Endodermal cell (in vitro differentiated cells): ENCODE measurements around the gene RNF5. TPM values are rescaled to one million over a fixed set of nuclear protein-coding genes. Genes with fewer than 3 reads are reported as not detected.
"Not testable (repeated sequence)": the region's sequence is repeated elsewhere in the genome, so short reads cannot be mapped to it uniquely, and the experiment has no call there.

Experiments used
- DNase-seq: peaks from one replicate; pipeline ENCODE4 v3.0.0-alpha.2; 2017
- H3K27ac ChIP-seq: 2 replicates; pipeline ENCODE4 v1.5.1; 2013; ENCODE audit warnings: mild to moderate bottlenecking, low read depth, low read length, moderate library complexity
- H3K27me3 ChIP-seq: 2 replicates; pipeline ENCODE4 v1.6.1; 2013; ENCODE audit warnings: mild to moderate bottlenecking, low read length, moderate library complexity; ENCODE audit not compliant: insufficient read depth, control insufficient read depth, poor library complexity, severe bottlenecking
- H3K36me3 ChIP-seq: 2 replicates; pipeline ENCODE4 v1.7.0; 2013; ENCODE audit warnings: mild to moderate bottlenecking, low read length, moderate library complexity; ENCODE audit not compliant: control insufficient read depth, insufficient read depth
- H3K4me1 ChIP-seq: one replicate; pipeline ENCODE4 v1.7.0; 2013; ENCODE audit warnings: low read length; ENCODE audit not compliant: control insufficient read depth, insufficient read depth
- H3K4me3 ChIP-seq: 2 replicates; pipeline ENCODE4 v1.5.1; 2013; ENCODE audit warnings: mild to moderate bottlenecking, low read length, moderate library complexity
- H3K9ac ChIP-seq: 2 replicates; pipeline ENCODE4 v1.6.1; 2013; ENCODE audit warnings: mild to moderate bottlenecking, low read length, moderate library complexity; ENCODE audit not compliant: poor library complexity, severe bottlenecking; ENCODE audit errors: extremely low read depth
- H3K9me3 ChIP-seq: 2 replicates; pipeline ENCODE4 v1.6.1; 2013; ENCODE audit warnings: mild to moderate bottlenecking, low read length, moderate library complexity; ENCODE audit not compliant: control insufficient read depth
- H3K27ac Mint-ChIP-seq: 2 replicates; pipeline ENCODE4 v1.8.0; 2020; ENCODE audit warnings: mixed read lengths
- H3K27me3 Mint-ChIP-seq: 2 replicates; pipeline ENCODE4 v1.8.0; 2021; ENCODE audit warnings: mild to moderate bottlenecking, mixed read lengths; ENCODE audit not compliant: insufficient read depth
- H3K36me3 Mint-ChIP-seq: 2 replicates; pipeline ENCODE4 v1.8.0; 2020; ENCODE audit warnings: low read depth, mixed read lengths
- H3K4me1 Mint-ChIP-seq: 2 replicates; pipeline ENCODE4 v1.8.0; 2020; ENCODE audit warnings: mixed read lengths
- H3K4me3 Mint-ChIP-seq: 2 replicates; pipeline ENCODE4 v1.8.0; 2020; ENCODE audit warnings: mild to moderate bottlenecking, moderate library complexity, mixed read lengths
- H3K9me3 Mint-ChIP-seq: 2 replicates; pipeline ENCODE4 v1.8.0; 2020; ENCODE audit warnings: mild to moderate bottlenecking, mixed read lengths
- WGBS, 2 experiments: methylation state at CpG; one replicate each; pipeline versions ENCODE4 v1.1.5 to v1.1.7; 2013; ENCODE audit warnings: missing lambda C conversion rate in 2 of 2, mixed read lengths in 1 of 2; ENCODE audit not compliant: insufficient coverage in 1 of 2, insufficient read length in 1 of 2; 5-methylcytosine and 5-hydroxymethylcytosine counted together
- total RNA-seq, 2 donors: library from RNA; stranded (reverse); fragmentation: NEBNext Ultra II Directional in 1 of 2; extraction: Animal tissue kit (Norgen Biotek cat#: 25700) in 1 of 2; gene quantifications; 2 replicates in 1 of 2; 3 replicates in 1 of 2; pipeline ENCODE4 v1.2.1, GENCODE V29; 2021
- TF ChIP-seq, protein P1 (sequence below): fragments of 200-600 bp; sonication (generic); conservative IDR thresholded peaks from 2 replicates; pipeline ENCODE4 v1.5.0; 2021; ENCODE audit warnings: antibody characterized with exemption, mild to moderate bottlenecking

The RNF5 gene
- total RNA-seq, 2 donors from 2014 or later = 68.0 to 71.3 TPM

DNA sequence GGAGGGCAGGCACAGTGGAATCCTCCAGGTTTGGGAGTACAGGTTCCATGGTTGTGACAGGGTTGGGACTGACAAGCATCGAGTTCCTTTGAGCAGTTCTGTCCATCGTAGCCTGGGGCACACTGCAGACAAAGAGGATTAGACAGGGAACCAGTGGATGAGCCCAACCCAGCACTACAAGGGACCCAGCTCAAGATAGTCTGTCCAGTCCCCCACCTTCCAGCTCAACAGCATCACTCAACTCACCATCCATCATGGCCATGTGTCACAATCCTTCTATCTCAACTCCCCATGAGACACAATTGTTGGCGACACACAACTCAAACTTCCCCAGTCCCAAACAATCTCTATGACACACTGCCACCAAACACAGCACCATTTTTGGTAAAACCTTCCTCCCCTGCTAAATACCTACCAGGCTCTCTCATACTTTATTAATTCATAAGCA lies 26.1 kb downstream of the RNF5 start:
- peaks cover 45% of the 10 kb centered on the region for H3K27me3 Mint-ChIP-seq
- no peak for DNase-seq
- H3K4me1 Mint-ChIP-seq = no peaks in the 10 kb centered on the region
- no peaks in the 10 kb centered on the region for H3K4me1 ChIP-seq
- no peak overlapping the region for H3K9ac ChIP-seq
- peaks cover 3% of the 10 kb centered on the region for H3K27me3 ChIP-seq
- TF ChIP-seq, protein P1, sequence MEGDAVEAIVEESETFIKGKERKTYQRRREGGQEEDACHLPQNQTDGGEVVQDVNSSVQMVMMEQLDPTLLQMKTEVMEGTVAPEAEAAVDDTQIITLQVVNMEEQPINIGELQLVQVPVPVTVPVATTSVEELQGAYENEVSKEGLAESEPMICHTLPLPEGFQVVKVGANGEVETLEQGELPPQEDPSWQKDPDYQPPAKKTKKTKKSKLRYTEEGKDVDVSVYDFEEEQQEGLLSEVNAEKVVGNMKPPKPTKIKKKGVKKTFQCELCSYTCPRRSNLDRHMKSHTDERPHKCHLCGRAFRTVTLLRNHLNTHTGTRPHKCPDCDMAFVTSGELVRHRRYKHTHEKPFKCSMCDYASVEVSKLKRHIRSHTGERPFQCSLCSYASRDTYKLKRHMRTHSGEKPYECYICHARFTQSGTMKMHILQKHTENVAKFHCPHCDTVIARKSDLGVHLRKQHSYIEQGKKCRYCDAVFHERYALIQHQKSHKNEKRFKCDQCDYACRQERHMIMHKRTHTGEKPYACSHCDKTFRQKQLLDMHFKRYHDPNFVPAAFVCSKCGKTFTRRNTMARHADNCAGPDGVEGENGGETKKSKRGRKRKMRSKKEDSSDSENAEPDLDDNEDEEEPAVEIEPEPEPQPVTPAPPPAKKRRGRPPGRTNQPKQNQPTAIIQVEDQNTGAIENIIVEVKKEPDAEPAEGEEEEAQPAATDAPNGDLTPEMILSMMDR = no peak
- H3K36me3 Mint-ChIP-seq = no peaks in the 10 kb centered on the region
- H3K9me3 Mint-ChIP-seq = peaks cover 3% of the 10 kb centered on the region
- H3K9me3 ChIP-seq = no peaks in the 10 kb centered on the region
- H3K36me3 ChIP-seq = no peaks in the 10 kb centered on the region
- WGBS, 2 experiments = 78 to 93% methylated on average over 3 of the region's 3 CpGs
- H3K4me3 ChIP-seq = no peak overlapping the region
- H3K27ac Mint-ChIP-seq = no peak overlapping the region
- H3K4me3 Mint-ChIP-seq = no peak overlapping the region
- H3K27ac ChIP-seq = no peak overlapping the region

DNA sequence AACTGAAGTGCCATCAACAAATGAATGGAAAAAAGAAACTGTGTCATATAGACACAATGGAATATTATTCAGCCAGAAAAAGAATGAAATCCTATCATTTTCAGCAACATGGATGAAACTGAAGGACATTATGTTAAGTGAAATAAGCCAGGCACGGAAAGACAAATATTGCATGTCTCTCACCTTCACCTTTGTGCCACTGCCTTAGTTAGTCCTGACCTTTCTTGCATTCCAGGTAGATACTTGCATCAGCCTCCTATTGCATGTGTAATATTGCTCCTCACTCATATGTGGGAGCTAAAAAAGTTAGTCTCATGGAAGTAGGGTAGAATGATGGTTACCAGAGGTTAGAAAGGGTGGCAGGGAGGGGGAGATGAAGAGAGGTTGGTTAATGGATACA lies 30.8 kb downstream of the RNF5 start:
- Histone ChIP-seq H3K36me3 (no peaks in the 10 kb centered on the region), H3K4me3 (no peak overlapping the region), H3K9me3 (no peaks in the 10 kb centered on the region), H3K9ac (no peak overlapping the region), H3K27me3 (peaks cover 3% of the 10 kb centered on the region), H3K4me1 (no peaks in the 10 kb centered on the region), H3K27ac (no peak overlapping the region)
- Mint-ChIP-seq H3K27ac (no peak overlapping the region), H3K4me1 (no peaks in the 10 kb centered on the region), H3K27me3 (peaks cover 56% of the 10 kb centered on the region), H3K36me3 (no peaks in the 10 kb centered on the region), H3K9me3 (peaks cover 3% of the 10 kb centered on the region), H3K4me3 (no peak overlapping the region)
- WGBS, 2 experiments = 76 to 80% methylated on average over 1 of the region's 1 CpG
- no peak for DNase-seq
- TF ChIP-seq, protein P1 = no peak

DNA sequence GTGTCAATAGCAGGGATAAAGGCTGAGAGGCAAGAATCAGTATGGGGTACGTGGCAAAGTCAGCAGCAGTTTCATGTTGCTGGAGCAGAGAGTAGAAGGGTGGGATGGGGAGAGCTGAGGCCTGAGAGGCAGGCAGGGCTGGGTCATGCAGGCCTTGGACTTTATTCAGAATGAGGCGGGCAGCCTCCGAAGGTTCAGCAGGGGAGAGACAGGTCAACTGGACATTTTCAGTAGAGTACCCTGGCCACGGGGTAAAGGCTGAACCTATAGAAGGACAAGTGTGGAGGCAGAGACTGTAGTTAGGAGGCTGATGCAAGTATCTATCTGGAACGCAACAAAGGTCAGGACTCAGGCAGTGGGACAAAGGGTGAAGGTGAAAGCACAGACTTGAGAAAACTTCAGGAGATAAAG lies 32.0 kb downstream of the RNF5 start:
- Mint-ChIP-seq H3K27ac (no peak overlapping the region), H3K4me1 (no peaks in the 10 kb centered on the region), H3K27me3 (peaks cover 53% of the 10 kb centered on the region), H3K4me3 (no peak overlapping the region), H3K36me3 (no peaks in the 10 kb centered on the region), H3K9me3 (peaks cover 3% of the 10 kb centered on the region)
- WGBS, 2 experiments = 85 to 97% methylated on average over 5 of the region's 5 CpGs
- Histone ChIP-seq H3K4me1 (no peaks in the 10 kb centered on the region), H3K36me3 (no peaks in the 10 kb centered on the region), H3K27ac (no peak overlapping the region), H3K27me3 (peaks cover 3% of the 10 kb centered on the region), H3K9ac (no peak overlapping the region), H3K4me3 (no peak overlapping the region), H3K9me3 (no peaks in the 10 kb centered on the region)
- TF ChIP-seq, protein P1 = no peak
- no peak for DNase-seq

DNA sequence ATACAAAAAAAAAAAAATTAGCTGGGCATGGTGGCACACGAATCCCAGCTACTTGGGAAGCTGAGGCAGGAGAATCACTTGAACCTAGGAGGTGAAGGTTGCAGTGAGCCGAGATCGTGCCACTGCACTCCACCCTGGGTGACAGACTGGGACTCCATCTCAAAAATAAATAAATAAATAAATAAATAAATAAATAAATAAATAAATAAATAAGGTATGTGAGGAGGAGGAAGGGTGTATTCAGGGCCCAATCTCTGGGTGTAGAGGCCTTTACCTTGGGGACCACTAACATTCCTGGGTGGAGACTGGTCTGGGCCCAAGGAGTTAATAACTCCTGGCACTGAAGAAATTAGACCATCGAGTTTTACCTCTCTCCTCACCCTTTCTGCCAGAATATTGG lies 33.2 kb downstream of the RNF5 start:
- H3K4me1 Mint-ChIP-seq, H3K27me3 ChIP-seq, H3K4me1 ChIP-seq, H3K27ac ChIP-seq, H3K27ac Mint-ChIP-seq, H3K36me3 Mint-ChIP-seq, H3K9me3 ChIP-seq, H3K36me3 ChIP-seq, DNase-seq, H3K9ac ChIP-seq, H3K4me3 ChIP-seq, H3K9me3 Mint-ChIP-seq, H3K4me3 Mint-ChIP-seq: not testable (repeated sequence)
- 92 to 100% methylated on average over 1 to 4 of the region's 4 CpGs for WGBS, 2 experiments
- H3K27me3 Mint-ChIP-seq = peaks cover 50% of the 10 kb centered on the region
